GM23248 (cell line): ENCODE measurements around the gene CRYBB2.

Experiments used
- EZH2 ChIP-seq: fragments of 200-600 bp; sonication (generic); IDR thresholded peaks from 2 replicates; pipeline ENCODE4 v1.6.1; 2018; ENCODE audit warnings: antibody characterized with exemption, mild to moderate bottlenecking; ENCODE audit not compliant: insufficient read depth, poor library complexity, severe bottlenecking
- EZH2phosphoT487 ChIP-seq: fragments of 200-600 bp; sonication (generic); IDR thresholded peaks from 2 replicates; pipeline ENCODE4 v1.6.1; 2018; ENCODE audit warnings: antibody characterized with exemption, moderate library complexity, mild to moderate bottlenecking, low read depth; ENCODE audit not compliant: insufficient read depth

DNA sequence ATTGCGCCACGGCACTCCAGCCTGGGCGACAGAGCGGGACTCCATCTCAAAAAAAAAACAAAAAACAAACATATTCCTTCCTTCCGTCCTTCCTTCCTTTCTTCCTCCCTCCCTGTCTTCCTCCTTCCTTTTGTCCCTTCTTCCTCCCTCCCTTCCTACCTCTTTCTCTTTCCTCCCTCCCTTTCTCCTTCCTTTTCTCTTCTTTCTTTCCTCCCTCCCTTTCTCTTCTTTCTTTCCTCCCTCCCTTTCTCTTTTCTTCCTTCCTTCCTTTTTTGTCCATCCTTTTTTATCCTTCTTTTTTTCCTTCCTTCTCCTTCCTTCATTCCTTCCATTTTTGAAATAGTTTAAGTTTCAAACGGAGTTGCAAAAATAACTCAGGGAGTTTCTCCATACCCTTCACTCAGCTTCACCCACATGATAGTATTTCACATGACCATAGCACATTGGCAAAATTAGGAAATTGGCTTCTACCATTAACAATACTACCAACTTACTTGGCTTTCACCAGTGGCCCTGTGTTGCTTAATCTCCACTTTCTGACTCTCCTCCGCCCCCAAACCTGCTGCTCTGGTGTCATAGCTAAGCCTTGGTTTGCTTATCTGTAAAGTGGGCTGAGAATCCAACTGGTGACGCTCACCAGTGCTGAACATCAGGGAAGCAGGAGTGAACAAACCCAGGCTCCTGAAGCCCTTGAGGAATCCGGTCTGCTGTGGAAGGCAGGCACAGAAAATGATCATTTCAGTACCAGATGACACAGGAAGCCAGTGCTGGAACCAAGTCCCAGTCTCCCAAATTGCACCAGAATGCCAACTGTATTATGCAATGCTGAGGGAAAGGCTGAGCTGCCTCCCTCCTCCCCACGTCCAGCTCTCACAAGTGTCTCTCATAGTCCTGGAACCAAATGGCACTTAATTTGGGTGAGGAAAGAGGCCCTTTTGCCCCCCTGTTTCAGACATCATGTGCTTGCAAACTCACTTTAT, 37.0 kb upstream of the CRYBB2 start:
- TF ChIP-seq EZH2phosphoT487 (no peak), EZH2 (no peak)
